ENCODE measurements around the gene ACKR2. TPM values are rescaled to one million over a fixed set of nuclear protein-coding genes. Genes with fewer than 3 reads are reported as not detected.

ACKR2 gene
- polyA plus RNA-seq, 1 of the 3 experiments (the other 2 are of a cell fraction), result 0.10 TPM

DNA sequence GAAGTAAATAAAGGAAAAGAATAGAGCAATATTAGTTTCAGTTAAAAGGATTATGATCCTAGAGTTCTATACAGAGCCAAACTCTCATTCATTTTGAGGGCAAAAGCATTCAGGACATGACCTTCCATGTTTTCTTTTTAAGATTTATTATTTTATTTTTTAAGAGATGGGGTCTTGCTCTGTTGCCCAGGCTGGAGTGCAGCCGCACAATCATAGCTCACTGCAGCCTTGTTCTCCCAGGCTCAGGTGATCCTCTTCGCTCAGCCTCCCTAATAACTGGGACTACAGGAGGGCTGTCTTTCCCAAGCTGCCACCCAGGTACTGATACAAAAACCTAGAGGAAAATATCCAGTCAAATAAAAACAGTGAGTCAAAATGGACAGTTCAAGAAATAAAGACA is 22.6 kb upstream of the ACKR2 start:
- no peak overlapping the region for H3K4me3 ChIP-seq (ENCODE audit: low read depth in 2 of 2, low read length in 1 of 2)

DNA sequence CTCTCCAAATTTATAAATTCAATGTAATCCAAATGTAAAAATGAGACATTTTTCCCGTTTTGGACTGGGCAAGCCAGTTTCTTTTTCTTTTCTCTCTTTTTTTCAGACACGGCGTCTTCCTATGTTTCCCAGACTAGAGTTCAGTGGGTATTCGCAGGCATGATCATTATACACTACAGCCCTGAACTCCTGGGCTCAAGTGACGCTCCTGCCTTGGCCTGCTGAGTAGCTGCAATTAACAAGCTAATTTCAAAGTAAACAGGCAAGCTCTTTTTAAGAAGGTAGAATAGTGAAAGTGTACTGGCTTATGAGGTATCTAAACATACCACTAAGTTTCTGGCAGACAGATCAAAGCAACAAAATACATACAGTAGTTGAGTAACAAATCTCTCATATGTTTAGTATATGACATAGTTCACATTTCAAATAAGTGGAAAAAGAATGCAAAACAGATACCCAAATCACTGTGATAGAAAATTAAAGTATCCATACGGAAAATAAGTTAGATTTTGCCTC is 18.5 kb upstream of the ACKR2 start:
- Histone ChIP-seq H4K20me1 (ENCODE audit: insufficient read depth) (0 out of 2 replicates have a peak, but pooled peaks cover 9% of the 10 kb centered on the region), H3F3A (replicated peaks; ENCODE audit: insufficient read depth) (no peaks in the 10 kb centered on the region), H3K9me3 (no peaks in the 10 kb centered on the region), H3K9me2 (no peaks in the 10 kb centered on the region), H3K27ac (ENCODE audit: low read depth in 2 of 2, low read length in 1 of 2) (no peak overlapping the region), H3K9ac (no peak overlapping the region), H3K4me2 (no peak overlapping the region), H3K79me2 (ENCODE audit: insufficient read depth) (peaks cover 54% of the 10 kb centered on the region), H3K4me1 (ENCODE audit: control insufficient read depth in 1 of 2, insufficient read depth in 2 of 2, low read depth in 1 of 2, low read length in 1 of 2) (no peaks in the 10 kb centered on the region), H2AFZ (ENCODE audit: low read depth) (no peak overlapping the region), H3K36me3 (replicated peaks in 1 of 2; ENCODE audit: control insufficient read depth in 1 of 2, insufficient read depth in 2 of 2, low read length in 1 of 2) (peaks cover 39 to 52% of the 10 kb centered on the region in 2 experiments), H3K4me3 (ENCODE audit: low read depth in 2 of 2, low read length in 1 of 2) (no peak overlapping the region), H3K27me3 (ENCODE audit: insufficient read depth) (no peaks in the 10 kb centered on the region)
- TF ChIP-seq EP300 (IDR thresholded peaks at IDR 0.05; ENCODE audit: borderline replicate concordance in 1 of 2, low read depth in 1 of 2, low read length in 1 of 2) (no peak), TCF12 (IDR thresholded peaks at IDR 0.05) (no peak), ELF1 (IDR thresholded peaks at IDR 0.05) (no peak), SMC3 (IDR thresholded peaks at IDR 0.05; ENCODE audit: low read depth, low read length) (no peak), MXI1 (IDR thresholded peaks at IDR 0.05; ENCODE audit: low read depth, low read length) (no peak), JUND (IDR thresholded peaks at IDR 0.05) (no peak), FOXJ3 (CRISPR knock-in tag; IDR thresholded peaks at IDR 0.05) (no peak), MEF2A (IDR thresholded peaks at IDR 0.05; ENCODE audit: borderline replicate concordance, low read depth) (no peak), RXRA (IDR thresholded peaks at IDR 0.05; ENCODE audit: borderline replicate concordance, low read depth) (no peak), CHD2 (IDR thresholded peaks at IDR 0.05; ENCODE audit: low read length, partially characterized antibody) (no peak), RAD21 (IDR thresholded peaks at IDR 0.05; ENCODE audit: low read length) (no peak), EZH2phosphoT487 (IDR thresholded peaks at IDR 0.05; ENCODE audit: borderline replicate concordance, low read depth) (no peak), GABPA (IDR thresholded peaks at IDR 0.05; ENCODE audit: low read depth) (no peak), NFIC (IDR thresholded peaks at IDR 0.05; ENCODE audit: borderline replicate concordance) (no peak), RCOR1 (IDR thresholded peaks at IDR 0.05; ENCODE audit: low read length) (no peak), SIN3A (IDR thresholded peaks at IDR 0.05; ENCODE audit: borderline replicate concordance, low read depth, low read length) (no peak)
- TF ChIP-seq, protein P1, sequence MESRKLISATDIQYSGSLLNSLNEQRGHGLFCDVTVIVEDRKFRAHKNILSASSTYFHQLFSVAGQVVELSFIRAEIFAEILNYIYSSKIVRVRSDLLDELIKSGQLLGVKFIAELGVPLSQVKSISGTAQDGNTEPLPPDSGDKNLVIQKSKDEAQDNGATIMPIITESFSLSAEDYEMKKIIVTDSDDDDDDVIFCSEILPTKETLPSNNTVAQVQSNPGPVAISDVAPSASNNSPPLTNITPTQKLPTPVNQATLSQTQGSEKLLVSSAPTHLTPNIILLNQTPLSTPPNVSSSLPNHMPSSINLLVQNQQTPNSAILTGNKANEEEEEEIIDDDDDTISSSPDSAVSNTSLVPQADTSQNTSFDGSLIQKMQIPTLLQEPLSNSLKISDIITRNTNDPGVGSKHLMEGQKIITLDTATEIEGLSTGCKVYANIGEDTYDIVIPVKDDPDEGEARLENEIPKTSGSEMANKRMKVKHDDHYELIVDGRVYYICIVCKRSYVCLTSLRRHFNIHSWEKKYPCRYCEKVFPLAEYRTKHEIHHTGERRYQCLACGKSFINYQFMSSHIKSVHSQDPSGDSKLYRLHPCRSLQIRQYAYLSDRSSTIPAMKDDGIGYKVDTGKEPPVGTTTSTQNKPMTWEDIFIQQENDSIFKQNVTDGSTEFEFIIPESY (IDR thresholded peaks at IDR 0.05; ENCODE audit: borderline replicate concordance, low read depth), result no peak
- TF ChIP-seq, protein P2, sequence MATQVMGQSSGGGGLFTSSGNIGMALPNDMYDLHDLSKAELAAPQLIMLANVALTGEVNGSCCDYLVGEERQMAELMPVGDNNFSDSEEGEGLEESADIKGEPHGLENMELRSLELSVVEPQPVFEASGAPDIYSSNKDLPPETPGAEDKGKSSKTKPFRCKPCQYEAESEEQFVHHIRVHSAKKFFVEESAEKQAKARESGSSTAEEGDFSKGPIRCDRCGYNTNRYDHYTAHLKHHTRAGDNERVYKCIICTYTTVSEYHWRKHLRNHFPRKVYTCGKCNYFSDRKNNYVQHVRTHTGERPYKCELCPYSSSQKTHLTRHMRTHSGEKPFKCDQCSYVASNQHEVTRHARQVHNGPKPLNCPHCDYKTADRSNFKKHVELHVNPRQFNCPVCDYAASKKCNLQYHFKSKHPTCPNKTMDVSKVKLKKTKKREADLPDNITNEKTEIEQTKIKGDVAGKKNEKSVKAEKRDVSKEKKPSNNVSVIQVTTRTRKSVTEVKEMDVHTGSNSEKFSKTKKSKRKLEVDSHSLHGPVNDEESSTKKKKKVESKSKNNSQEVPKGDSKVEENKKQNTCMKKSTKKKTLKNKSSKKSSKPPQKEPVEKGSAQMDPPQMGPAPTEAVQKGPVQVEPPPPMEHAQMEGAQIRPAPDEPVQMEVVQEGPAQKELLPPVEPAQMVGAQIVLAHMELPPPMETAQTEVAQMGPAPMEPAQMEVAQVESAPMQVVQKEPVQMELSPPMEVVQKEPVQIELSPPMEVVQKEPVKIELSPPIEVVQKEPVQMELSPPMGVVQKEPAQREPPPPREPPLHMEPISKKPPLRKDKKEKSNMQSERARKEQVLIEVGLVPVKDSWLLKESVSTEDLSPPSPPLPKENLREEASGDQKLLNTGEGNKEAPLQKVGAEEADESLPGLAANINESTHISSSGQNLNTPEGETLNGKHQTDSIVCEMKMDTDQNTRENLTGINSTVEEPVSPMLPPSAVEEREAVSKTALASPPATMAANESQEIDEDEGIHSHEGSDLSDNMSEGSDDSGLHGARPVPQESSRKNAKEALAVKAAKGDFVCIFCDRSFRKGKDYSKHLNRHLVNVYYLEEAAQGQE (IDR thresholded peaks at IDR 0.05; ENCODE audit: low read depth, low read length), result no peak
- TF ChIP-seq, protein P3, sequence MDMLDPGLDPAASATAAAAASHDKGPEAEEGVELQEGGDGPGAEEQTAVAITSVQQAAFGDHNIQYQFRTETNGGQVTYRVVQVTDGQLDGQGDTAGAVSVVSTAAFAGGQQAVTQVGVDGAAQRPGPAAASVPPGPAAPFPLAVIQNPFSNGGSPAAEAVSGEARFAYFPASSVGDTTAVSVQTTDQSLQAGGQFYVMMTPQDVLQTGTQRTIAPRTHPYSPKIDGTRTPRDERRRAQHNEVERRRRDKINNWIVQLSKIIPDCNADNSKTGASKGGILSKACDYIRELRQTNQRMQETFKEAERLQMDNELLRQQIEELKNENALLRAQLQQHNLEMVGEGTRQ (IDR thresholded peaks at IDR 0.05; ENCODE audit: borderline replicate concordance, low read depth, low read length), result no peak
- ChIA-PET CTCF (interaction anchor here (0.6 to 1.8 kb wide), 2 partner anchors 40 to 219 kb away, joined by 3 to 4 read pairs; no protein-coding TSS in a partner anchor), POLR2A (no interaction called here)
- 79% methylated on average over 6 of the region's 6 CpGs for WGBS (ENCODE audit: low lambda C conversion rate)
- DNase-seq, result no peak

More for the DNA sequence above, 22.6 kb upstream of the ACKR2 start:
- ChIA-PET CTCF (interaction anchor here (1.5 kb wide), 1 partner anchor 95 kb away, joined by 3 read pairs; no protein-coding TSS in a partner anchor), POLR2A (no interaction called here)
- no peak overlapping the region for H3K4me2 ChIP-seq
- 100% methylated on average over 2 of the region's 2 CpGs for WGBS (ENCODE audit: low lambda C conversion rate)
- H3K9ac ChIP-seq, result no peak overlapping the region
- DNase-seq, result no peak
- no peak overlapping the region for H3K27ac ChIP-seq (ENCODE audit: low read depth in 2 of 2, low read length in 1 of 2)
- H3K9me2 ChIP-seq, result no peaks in the 10 kb centered on the region
- H3F3A ChIP-seq (replicated peaks; ENCODE audit: insufficient read depth), result peaks cover 3% of the 10 kb centered on the region
- H4K20me1 ChIP-seq (ENCODE audit: insufficient read depth), result 0 out of 2 replicates have a peak, but pooled peaks cover 9% of the 10 kb centered on the region
- H3K4me1 ChIP-seq (ENCODE audit: control insufficient read depth in 1 of 2, insufficient read depth in 2 of 2, low read depth in 1 of 2, low read length in 1 of 2), result no peaks in the 10 kb centered on the region
- H3K27me3 ChIP-seq (ENCODE audit: insufficient read depth), result no peaks in the 10 kb centered on the region
- H3K79me2 ChIP-seq (ENCODE audit: insufficient read depth), result peaks cover 34% of the 10 kb centered on the region
- H3K9me3 ChIP-seq, result no peaks in the 10 kb centered on the region
- TF ChIP-seq, protein P3 (IDR thresholded peaks at IDR 0.05; ENCODE audit: borderline replicate concordance, low read depth, low read length), result no peak
- TF ChIP-seq RAD21 (IDR thresholded peaks at IDR 0.05; ENCODE audit: low read length), result no peak
- no peak overlapping the region for H2AFZ ChIP-seq (ENCODE audit: low read depth)
- peaks cover 40 to 69% of the 10 kb centered on the region in 2 experiments for H3K36me3 ChIP-seq (replicated peaks in 1 of 2; ENCODE audit: control insufficient read depth in 1 of 2, insufficient read depth in 2 of 2, low read length in 1 of 2)
